A673 (cell line): ENCODE data around the gene KYNU. TPM values are rescaled to one million over a fixed set of nuclear protein-coding genes. Genes with fewer than 3 reads are reported as not detected.
A peak's percentile ranks its signal among the peaks of the same experiment; 100 is the strongest.
"Not testable (repeated sequence)": the region's sequence is repeated elsewhere in the genome, so short reads cannot be mapped to it uniquely, and the experiment has no call there.

Source experiments
- BruUV-seq: library from RNA; stranded (reverse); fragments of 400-500 nt; replicated peaks from 2 replicates; lab custom pipeline; 2021; lab: Mats Ljungman, UMichigan
- CTCF ChIA-PET: fragments of 300-600 bp; sonication (Branson Sonifier 250); formaldehyde crosslinking; loops from one replicate; lab custom pipeline; 2022; ENCODE audit warnings: antibody characterized with exemption; lab: Charles Lee
- POLR2A ChIA-PET: fragments of 300-600 bp; sonication (Branson Sonifier 250); formaldehyde crosslinking; loops from one replicate; lab custom pipeline; 2022; ENCODE audit warnings: antibody characterized with exemption; ENCODE audit not compliant: low non-redundant PET; lab: Charles Lee
- DNase-seq: peaks from one replicate; pipeline ENCODE4 v3.0.0-alpha.2; 2015; ENCODE audit warnings: low spot score
- H3K27ac ChIP-seq: fragments of 200-600 bp; sonication (generic); 2 replicates; pipeline ENCODE4 v1.5.1; 2016; ENCODE audit warnings: mixed run types, low read depth, mild to moderate bottlenecking, mixed read lengths, antibody characterized with exemption, low read length; ENCODE audit not compliant: poor library complexity, severe bottlenecking
- H3K27me3 ChIP-seq: fragments of 200-600 bp; sonication (generic); replicated peaks from 2 replicates; pipeline ENCODE4 v1.6.1; 2017; ENCODE audit warnings: mixed run types, low read depth, mild to moderate bottlenecking, mixed read lengths, antibody characterized with exemption, low read length; ENCODE audit not compliant: insufficient read depth, poor library complexity
- H3K36me3 ChIP-seq: fragments of 200-600 bp; sonication (generic); 2 replicates; pipeline ENCODE4 v1.6.1; 2016; ENCODE audit warnings: mixed run types, mild to moderate bottlenecking, mixed read lengths, antibody characterized with exemption, low read length; ENCODE audit not compliant: insufficient read depth, poor library complexity, severe bottlenecking
- H3K4me1 ChIP-seq: fragments of 200-600 bp; sonication (generic); 2 replicates; pipeline ENCODE4 v1.6.1; 2017; ENCODE audit warnings: mixed run types, mild to moderate bottlenecking, mixed read lengths, antibody characterized with exemption, low read length; ENCODE audit not compliant: insufficient read depth, poor library complexity, severe bottlenecking
- H3K4me3 ChIP-seq: fragments of 200-600 bp; sonication (generic); 2 replicates; pipeline ENCODE4 v1.5.1; 2016; ENCODE audit warnings: low read depth, mixed run types, mild to moderate bottlenecking, mixed read lengths, low read length; ENCODE audit not compliant: poor library complexity, severe bottlenecking
- H3K9me3 ChIP-seq: fragments of 200-600 bp; sonication (generic); 2 replicates; pipeline ENCODE4 v1.6.1; 2016; ENCODE audit warnings: mixed run types, low read depth, mild to moderate bottlenecking, mixed read lengths, antibody characterized with exemption, low read length; ENCODE audit not compliant: poor library complexity, severe bottlenecking
- CTCF ChIP-seq: fragments of 300-800, 200-600 bp; sonication (generic); conservative IDR thresholded peaks from 2 replicates; pipeline ENCODE4 v1.5.1; 2017; ENCODE audit warnings: low read depth, mild to moderate bottlenecking, antibody characterized with exemption, low read length, moderate library complexity, mixed read lengths
- EZH2 ChIP-seq: fragments of 200-600 bp; sonication (generic); IDR thresholded peaks from 2 replicates; pipeline ENCODE4 v1.6.1; 2017; ENCODE audit warnings: borderline replicate concordance, low read depth, mild to moderate bottlenecking, mixed read lengths, antibody characterized with exemption, low read length; ENCODE audit not compliant: poor library complexity, severe bottlenecking
- intact Hi-C: fragments of 100-400 bp; cut with micrococcal nuclease; formaldehyde crosslinking; loops from one replicate; pipeline ENCODE4 v1.10.0; 2022; ENCODE audit not compliant: unreplicated experiment
- total RNA-seq: library from RNA; stranded (reverse); gene quantifications from 2 replicates; pipeline ENCODE4 v1.2.3, GENCODE V29; 2021

The KYNU gene
- total RNA-seq, 1 experiment from 2014 or later = 2.5 TPM

GRCh38 chr2:143034292-143035074, 157.0 kb downstream of the KYNU start:
- TF ChIP-seq CTCF (peak; percentile 99), EZH2 (no peak)
- no TSS peak for BruUV-seq
- H3K4me3 ChIP-seq = no peak overlapping the region
- H3K27ac ChIP-seq = no peak overlapping the region
- ChIA-PET POLR2A (no interaction called here), CTCF (interaction anchor here (0.6 to 1.5 kb wide), 6 partner anchors 45 to 487 kb away, joined by 3 to 8 read pairs (median 3); no protein-coding TSS in a partner anchor)
- no peaks in the 10 kb centered on the region for H3K36me3 ChIP-seq
- no peaks in the 10 kb centered on the region for H3K27me3 ChIP-seq
- no peaks in the 10 kb centered on the region for H3K4me1 ChIP-seq
- DNase-seq = peak; percentile 89
- no peaks in the 10 kb centered on the region for H3K9me3 ChIP-seq
- intact Hi-C loops = loop anchor here (1.0 to 2.0 kb wide), 3 partner anchors 76 to 224 kb away; no protein-coding TSS in a partner anchor

GRCh38 chr2:143051465-143051864, 174.0 kb downstream of the KYNU start:
- no peaks in the 10 kb centered on the region for H3K4me1 ChIP-seq
- TF ChIP-seq EZH2 (no peak), CTCF (no peak)
- H3K27ac ChIP-seq = no peak overlapping the region
- no peak overlapping the region for H3K4me3 ChIP-seq
- BruUV-seq = no TSS peak
- intact Hi-C loops = no loop called here
- H3K27me3 ChIP-seq = no peaks in the 10 kb centered on the region
- no peaks in the 10 kb centered on the region for H3K36me3 ChIP-seq
- no peak for DNase-seq
- ChIA-PET POLR2A (no interaction called here), CTCF (no interaction called here)
- peaks cover 3% of the 10 kb centered on the region for H3K9me3 ChIP-seq

- H3K36me3 ChIP-seq, H3K9me3 ChIP-seq, intact Hi-C loops, POLR2A ChIA-PET, H3K27me3 ChIP-seq, H3K4me3 ChIP-seq, H3K4me1 ChIP-seq, CTCF ChIA-PET, DNase-seq, BruUV-seq, H3K27ac ChIP-seq: not testable (repeated sequence)
Measured at GRCh38 chr2:143053437-143053836, 176.0 kb downstream of the KYNU start.

GRCh38 chr2:143056550-143056949, 179.1 kb downstream of the KYNU start:
- H3K36me3 ChIP-seq = no peaks in the 10 kb centered on the region
- no peak for TF ChIP-seq CTCF
- no peak for TF ChIP-seq EZH2
- no peak overlapping the region for H3K27ac ChIP-seq
- POLR2A ChIA-PET = no interaction called here
- peaks cover 10% of the 10 kb centered on the region for H3K9me3 ChIP-seq
- CTCF ChIA-PET = no interaction called here
- H3K27me3 ChIP-seq = no peaks in the 10 kb centered on the region
- intact Hi-C loops = no loop called here
- no peaks in the 10 kb centered on the region for H3K4me1 ChIP-seq
- no peak overlapping the region for H3K4me3 ChIP-seq
- no TSS peak for BruUV-seq
- DNase-seq = no peak
